DOHH2 (cell line): ENCODE results near the gene CDC25B.

Experiments
- EZH2phosphoT487 ChIP-seq: fragments of 200-600 bp; sonication (generic); IDR thresholded peaks from 2 replicates; pipeline ENCODE4 v1.6.1; 2017; ENCODE audit warnings: borderline replicate concordance, mild to moderate bottlenecking, antibody characterized with exemption, low read length, moderate library complexity, mixed read lengths
- TF ChIP-seq, protein P1 (sequence below): fragments of 200-600 bp; sonication (generic); IDR thresholded peaks from one replicate; pipeline ENCODE4 v1.5.1; 2014; ENCODE audit warnings: antibody characterized with exemption, mild to moderate bottlenecking, low read depth, low read length; ENCODE audit not compliant: poor library complexity, severe bottlenecking

GRCh38 chr20:3828798-3829197 lies 32.7 kb downstream of the CDC25B start:
- TF ChIP-seq, protein P1, sequence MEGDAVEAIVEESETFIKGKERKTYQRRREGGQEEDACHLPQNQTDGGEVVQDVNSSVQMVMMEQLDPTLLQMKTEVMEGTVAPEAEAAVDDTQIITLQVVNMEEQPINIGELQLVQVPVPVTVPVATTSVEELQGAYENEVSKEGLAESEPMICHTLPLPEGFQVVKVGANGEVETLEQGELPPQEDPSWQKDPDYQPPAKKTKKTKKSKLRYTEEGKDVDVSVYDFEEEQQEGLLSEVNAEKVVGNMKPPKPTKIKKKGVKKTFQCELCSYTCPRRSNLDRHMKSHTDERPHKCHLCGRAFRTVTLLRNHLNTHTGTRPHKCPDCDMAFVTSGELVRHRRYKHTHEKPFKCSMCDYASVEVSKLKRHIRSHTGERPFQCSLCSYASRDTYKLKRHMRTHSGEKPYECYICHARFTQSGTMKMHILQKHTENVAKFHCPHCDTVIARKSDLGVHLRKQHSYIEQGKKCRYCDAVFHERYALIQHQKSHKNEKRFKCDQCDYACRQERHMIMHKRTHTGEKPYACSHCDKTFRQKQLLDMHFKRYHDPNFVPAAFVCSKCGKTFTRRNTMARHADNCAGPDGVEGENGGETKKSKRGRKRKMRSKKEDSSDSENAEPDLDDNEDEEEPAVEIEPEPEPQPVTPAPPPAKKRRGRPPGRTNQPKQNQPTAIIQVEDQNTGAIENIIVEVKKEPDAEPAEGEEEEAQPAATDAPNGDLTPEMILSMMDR = no peak
- no peak for TF ChIP-seq EZH2phosphoT487
